ENCODE data around the gene SLC39A7. TPM values are rescaled to one million over a fixed set of nuclear protein-coding genes. Genes with fewer than 3 reads are reported as not detected.

Gene SLC39A7
- total and polyA plus RNA-seq, 12 donors = 25.8 to 178 (median 53.1) TPM

- peaks cover 0 to 5% (median 0%) of the 10 kb centered on the region in 7 donors for H3K27me3 ChIP-seq
- TF ChIP-seq CTCF (IDR thresholded peaks at IDR 0.05) = no peak
- H3K4me1 ChIP-seq = peaks cover 0 to 12% (median 0%) of the 10 kb centered on the region in 9 donors
- 79 to 95% methylated on average over 6 of the region's 6 CpGs for WGBS, 2 donors
- H3K9me3 ChIP-seq = peaks cover 0 to 17% (median 13%) of the 10 kb centered on the region in 11 donors
- H3K27ac ChIP-seq = peak overlapping the region in 1 of 10 donors; percentile 3
- DNase-seq = no peak
- ATAC-seq = no peak
- H3K36me3 ChIP-seq = no peaks in the 10 kb centered on the region
- no peak overlapping the region for H3K4me3 ChIP-seq
- intact Hi-C loops (cut with DNase I) = no loop called here
These were observed 44.1 kb upstream of the SLC39A7 start for GRCh38 chr6:33156561-33156960.

- H3K27me3 ChIP-seq = peaks cover 0 to 5% (median 0%) of the 10 kb centered on the region in 7 donors
- intact Hi-C loops (cut with DNase I) = no loop called here
- no peak for TF ChIP-seq CTCF (IDR thresholded peaks at IDR 0.05)
- no peak for DNase-seq
- no peak for ATAC-seq
- H3K4me1 ChIP-seq = peaks cover 0 to 15% (median 4%) of the 10 kb centered on the region in 9 donors
- peaks cover 0 to 13% (median 9%) of the 10 kb centered on the region in 11 donors for H3K9me3 ChIP-seq
- H3K4me3 ChIP-seq = no peak overlapping the region
- 82 to 90% methylated on average over 2 of the region's 2 CpGs for WGBS, 2 donors
- no peaks in the 10 kb centered on the region for H3K36me3 ChIP-seq
- H3K27ac ChIP-seq = peak overlapping the region in 1 of 10 donors; percentile 3
These were observed 43.7 kb upstream of the SLC39A7 start for GRCh38 chr6:33156964-33157363.

DNA sequence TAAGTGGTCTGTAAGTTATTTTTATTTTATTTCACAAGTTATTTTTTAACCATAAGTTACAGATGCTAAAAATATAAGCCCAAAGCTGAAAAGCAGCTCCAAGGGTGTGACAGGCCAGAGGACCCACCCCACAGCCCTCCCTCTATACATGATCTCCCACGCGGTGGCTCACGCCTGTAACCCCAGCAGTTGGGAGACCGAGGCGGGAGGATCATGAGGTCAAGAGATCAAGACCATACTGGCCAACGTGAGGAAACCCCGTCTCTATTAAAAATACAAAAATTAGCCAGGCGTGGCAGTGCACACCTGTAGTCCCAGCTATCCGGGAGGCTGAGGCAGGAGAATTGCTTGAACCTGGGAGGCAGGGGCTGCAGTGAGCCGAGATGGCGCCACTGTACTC, 40.6 kb upstream of the SLC39A7 start:
- H3K4me3 ChIP-seq = no peak overlapping the region
- intact Hi-C loops (cut with DNase I) = loop anchor here in 9 of 10 donors (2.0 to 5.0 kb wide), 5 partner anchors 37 to 89 kb away; no protein-coding TSS in a partner anchor
- no peaks in the 10 kb centered on the region for H3K9me3 ChIP-seq
- DNase-seq (no peak), ATAC-seq (no peak)
- TF ChIP-seq CTCF (IDR thresholded peaks at IDR 0.05) = no peak
- H3K27ac ChIP-seq = no peak overlapping the region
- no peaks in the 10 kb centered on the region for H3K36me3 ChIP-seq
- peaks cover 0 to 21% (median 7%) of the 10 kb centered on the region in 9 donors for H3K4me1 ChIP-seq
- no peaks in the 10 kb centered on the region for H3K27me3 ChIP-seq
- 91 to 92% methylated on average over 11 of the region's 11 CpGs for WGBS, 2 donors

DNA sequence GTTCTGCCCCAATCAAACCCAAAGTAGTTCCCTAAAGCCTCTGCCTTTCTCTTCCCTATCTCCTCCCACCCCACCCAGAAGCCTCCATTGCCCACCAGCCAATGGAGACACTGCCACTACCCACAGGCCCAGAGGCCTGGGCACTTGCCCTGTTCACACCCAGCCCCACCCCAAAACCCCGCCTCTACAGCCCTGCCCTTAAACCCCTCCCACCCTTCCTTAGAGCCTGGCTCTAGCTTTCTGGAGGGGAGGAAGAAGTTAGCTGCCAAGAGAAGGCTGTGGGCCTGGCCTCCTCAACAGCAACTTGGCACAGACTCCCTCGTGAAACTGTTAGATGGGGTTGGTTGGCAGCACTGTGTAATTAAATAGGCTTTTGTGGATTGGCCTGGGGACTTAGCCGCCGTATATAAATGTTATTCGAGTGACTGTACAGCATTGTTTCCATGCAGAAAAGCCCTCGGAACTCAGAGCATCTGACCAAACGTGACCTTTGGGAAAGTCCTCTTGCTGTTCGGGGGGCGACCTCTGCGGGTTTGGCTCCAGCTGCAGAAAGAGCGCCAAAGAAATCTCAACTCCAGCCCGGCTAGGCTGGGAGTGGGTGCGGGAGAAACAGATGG, 39.8 kb upstream of the SLC39A7 start:
- ATAC-seq (peak in 7 of 8 donors; percentile 16 to 52 (median 30)), DNase-seq (peak in 1 of 2 donors; percentile 40)
- H3K27me3 ChIP-seq = no peaks in the 10 kb centered on the region
- H3K36me3 ChIP-seq = no peaks in the 10 kb centered on the region
- H3K27ac ChIP-seq = peak overlapping the region in 1 of 10 donors; percentile 45
- peaks cover 0 to 21% (median 7%) of the 10 kb centered on the region in 9 donors for H3K4me1 ChIP-seq
- TF ChIP-seq CTCF (IDR thresholded peaks at IDR 0.05) = no peak
- H3K9me3 ChIP-seq = no peaks in the 10 kb centered on the region
- WGBS, 2 donors = 41 to 56% methylated on average over 13 of the region's 13 CpGs
- intact Hi-C loops (cut with DNase I) = loop anchor here in 9 of 10 donors (1.0 to 5.0 kb wide), 6 partner anchors 36 to 88 kb away; no protein-coding TSS in a partner anchor
- H3K4me3 ChIP-seq = peak overlapping the region in 3 of 10 donors; percentile 58 to 60 (median 59)

Measured in heart right ventricle (tissue), 16 donors.